Gastrocnemius medialis (tissue), 4 donors: ENCODE data around the gene PCLAF. TPM values are rescaled to one million over a fixed set of nuclear protein-coding genes. Genes with fewer than 3 reads are reported as not detected.
"Not testable (repeated sequence)": the region's sequence is repeated elsewhere in the genome, so short reads cannot be mapped to it uniquely, and the experiment has no call there.

Experiments used
- ATAC-seq, 2 donors: fragments of 150-250 bp; one replicate each; pipeline ENCODE4 v1.9.1; 2016
- DNase-seq, 2 donors: peaks; one replicate each; pipeline ENCODE4 v3.0.0-alpha.2; 2019
- H3K27ac ChIP-seq, 4 donors: fragments of 200-600 bp; sonication (generic); 1 replicate in 1 of 4; 2 replicates in 3 of 4; pipeline ENCODE4 v1.5.1; 2016 to 2018; ENCODE audit warnings: mild to moderate bottlenecking in 2 of 4, moderate library complexity in 1 of 4
- H3K27me3 ChIP-seq, 3 donors: fragments of 200-600 bp; sonication (generic) in 2 of 3; 1 replicate in 1 of 3; 2 replicates in 2 of 3; pipeline versions ENCODE4 v1.5.1 to v1.6.0; 2016 to 2019; ENCODE audit warnings: mild to moderate bottlenecking in 1 of 3, moderate library complexity in 1 of 3
- H3K36me3 ChIP-seq, 2 donors: fragments of 200-600 bp; sonication (generic) in 1 of 2; one replicate each; pipeline ENCODE4 v1.5.1; 2017 to 2018
- H3K4me1 ChIP-seq, 2 donors: fragments of 200-600 bp; sonication (generic) in 1 of 2; one replicate each; pipeline ENCODE4 v1.5.1; 2016 to 2017; ENCODE audit warnings: mild to moderate bottlenecking in 2 of 2
- H3K4me3 ChIP-seq, 4 donors: fragments of 200-600 bp; sonication (generic) in 3 of 4; 1 replicate in 1 of 4; 2 replicates in 3 of 4; pipeline ENCODE4 v1.5.1; 2016 to 2019; ENCODE audit warnings: mild to moderate bottlenecking in 2 of 4
- H3K9me3 ChIP-seq, 3 donors: fragments of 200-600 bp; sonication (generic) in 2 of 3; 1 replicate in 1 of 3; 2 replicates in 2 of 3; pipeline ENCODE4 v1.5.1; 2016 to 2019
- POLR2A ChIP-seq, 2 donors: fragments of 450-650 bp; IDR thresholded peaks; one replicate each; pipeline ENCODE4 v1.6.1; 2017; ENCODE audit warnings: antibody characterized with exemption in 2 of 2, mild to moderate bottlenecking in 2 of 2, moderate library complexity in 2 of 2
- in situ Hi-C, 4 donors: fragments of 200-750 bp; cut with MboI; loops; one replicate each; pipeline versions ENCODE4 v1.15.0 to v1.8.0; 2017; ENCODE audit warnings: low sequenced_read_pairs in 4 of 4
- intact Hi-C: fragments of 100-400 bp; cut with DNase I; formaldehyde crosslinking; loops from one replicate; pipeline ENCODE4 v1.15.1; 2023; ENCODE audit warnings: low total_unique reads
- total RNA-seq, 4 donors: library from RNA; depleted of rRNA; stranded (reverse); fragments of >200 nt; gene quantifications; one replicate each; pipeline versions ENCODE4 v1.1.0 to v1.2.3, GENCODE V29; 2016
- TF ChIP-seq, protein P1 (sequence below), 5 experiments: fragments of 450-650 bp in 3 of 5; fragments of 200-600 bp in 2 of 5; sonication (generic) in 2 of 5; IDR thresholded peaks in 4 of 5; conservative IDR thresholded peaks in 1 of 5; 1 replicate in 4 of 5; 2 replicates in 1 of 5; pipeline ENCODE4 v1.5.1; 2016 to 2019; ENCODE audit warnings: antibody characterized with exemption in 5 of 5, mild to moderate bottlenecking in 3 of 5, moderate library complexity in 3 of 5

The PCLAF gene
- total RNA-seq, 4 donors from 2014 or later = 1.6 TPM; not detected in 3

DNA sequence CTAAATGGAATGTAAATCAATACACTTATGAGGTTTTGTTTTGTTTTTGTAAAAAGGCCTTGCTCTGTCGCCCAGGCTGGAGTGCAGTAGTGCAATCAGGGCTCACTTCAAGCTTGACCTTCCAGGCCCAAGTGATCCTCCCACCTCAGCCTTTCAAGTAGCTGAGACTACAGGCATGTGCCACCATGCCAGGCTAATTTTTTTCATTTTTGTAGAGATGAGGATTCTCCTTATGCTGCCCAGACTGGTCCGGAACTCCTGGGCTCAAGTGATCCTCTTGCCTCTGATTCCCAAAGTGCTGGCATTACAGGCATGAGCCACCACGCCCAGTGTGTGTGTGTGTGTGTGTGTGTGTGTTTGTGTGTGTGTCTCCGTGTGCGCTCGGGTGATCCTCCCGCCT, 5.0 kb upstream of the PCLAF start:
- intact Hi-C loops (loop anchor here (5.0 kb wide), 1 partner anchor 76 kb away; the partner anchor contains the start of gene ZNF609), in situ Hi-C loops (no loop called here)
- TF ChIP-seq POLR2A (IDR thresholded peaks at IDR 0.05) = no peak
- TF ChIP-seq, protein P1, sequence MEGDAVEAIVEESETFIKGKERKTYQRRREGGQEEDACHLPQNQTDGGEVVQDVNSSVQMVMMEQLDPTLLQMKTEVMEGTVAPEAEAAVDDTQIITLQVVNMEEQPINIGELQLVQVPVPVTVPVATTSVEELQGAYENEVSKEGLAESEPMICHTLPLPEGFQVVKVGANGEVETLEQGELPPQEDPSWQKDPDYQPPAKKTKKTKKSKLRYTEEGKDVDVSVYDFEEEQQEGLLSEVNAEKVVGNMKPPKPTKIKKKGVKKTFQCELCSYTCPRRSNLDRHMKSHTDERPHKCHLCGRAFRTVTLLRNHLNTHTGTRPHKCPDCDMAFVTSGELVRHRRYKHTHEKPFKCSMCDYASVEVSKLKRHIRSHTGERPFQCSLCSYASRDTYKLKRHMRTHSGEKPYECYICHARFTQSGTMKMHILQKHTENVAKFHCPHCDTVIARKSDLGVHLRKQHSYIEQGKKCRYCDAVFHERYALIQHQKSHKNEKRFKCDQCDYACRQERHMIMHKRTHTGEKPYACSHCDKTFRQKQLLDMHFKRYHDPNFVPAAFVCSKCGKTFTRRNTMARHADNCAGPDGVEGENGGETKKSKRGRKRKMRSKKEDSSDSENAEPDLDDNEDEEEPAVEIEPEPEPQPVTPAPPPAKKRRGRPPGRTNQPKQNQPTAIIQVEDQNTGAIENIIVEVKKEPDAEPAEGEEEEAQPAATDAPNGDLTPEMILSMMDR (IDR thresholded peaks at IDR 0.05 in 4 of 5, conservative IDR thresholded peaks at IDR 0.05 in 1 of 5) = no peak
- H3K36me3 ChIP-seq = no peaks in the 10 kb centered on the region
- no peaks in the 10 kb centered on the region for H3K27me3 ChIP-seq
- DNase-seq = no peak
- no peaks in the 10 kb centered on the region for H3K9me3 ChIP-seq
- peaks cover 0 to 10% of the 10 kb centered on the region in 2 donors for H3K4me1 ChIP-seq
- no peak for ATAC-seq
- H3K4me3 ChIP-seq = no peak overlapping the region
- no peak overlapping the region for H3K27ac ChIP-seq

DNA sequence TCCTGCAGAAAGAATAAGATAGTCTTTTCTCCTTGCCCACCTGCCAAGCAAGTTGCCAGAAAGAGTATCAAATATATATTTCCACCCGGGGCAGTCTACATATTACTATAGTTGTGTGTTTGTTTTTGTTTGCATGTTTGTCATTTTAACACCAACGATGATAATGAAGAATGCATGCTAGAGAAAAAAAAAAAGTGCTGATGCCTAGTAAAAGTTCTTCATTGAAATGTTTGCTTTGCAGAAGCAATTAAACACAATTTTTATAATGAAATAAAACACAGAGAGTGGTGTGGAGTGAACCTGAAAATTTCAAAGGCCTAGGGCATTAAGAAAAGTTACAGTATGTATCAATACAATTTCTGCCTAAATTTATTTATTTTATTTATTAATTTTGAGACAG, 2.5 kb upstream of the PCLAF start:
- H3K27ac ChIP-seq = no peak overlapping the region
- intact Hi-C loops (loop anchor here (5.0 kb wide), 1 partner anchor 221 kb away; the partner anchor contains the start of gene PPIB), in situ Hi-C loops (no loop called here)
- H3K9me3 ChIP-seq = no peaks in the 10 kb centered on the region
- H3K36me3 ChIP-seq = no peaks in the 10 kb centered on the region
- TF ChIP-seq, protein P1 (IDR thresholded peaks at IDR 0.05 in 4 of 5, conservative IDR thresholded peaks at IDR 0.05 in 1 of 5) = no peak
- TF ChIP-seq POLR2A (IDR thresholded peaks at IDR 0.05) = no peak
- no peak overlapping the region for H3K4me3 ChIP-seq
- peaks cover 5 to 14% of the 10 kb centered on the region in 2 donors for H3K4me1 ChIP-seq
- DNase-seq = no peak
- ATAC-seq = no peak
- no peaks in the 10 kb centered on the region for H3K27me3 ChIP-seq

DNA sequence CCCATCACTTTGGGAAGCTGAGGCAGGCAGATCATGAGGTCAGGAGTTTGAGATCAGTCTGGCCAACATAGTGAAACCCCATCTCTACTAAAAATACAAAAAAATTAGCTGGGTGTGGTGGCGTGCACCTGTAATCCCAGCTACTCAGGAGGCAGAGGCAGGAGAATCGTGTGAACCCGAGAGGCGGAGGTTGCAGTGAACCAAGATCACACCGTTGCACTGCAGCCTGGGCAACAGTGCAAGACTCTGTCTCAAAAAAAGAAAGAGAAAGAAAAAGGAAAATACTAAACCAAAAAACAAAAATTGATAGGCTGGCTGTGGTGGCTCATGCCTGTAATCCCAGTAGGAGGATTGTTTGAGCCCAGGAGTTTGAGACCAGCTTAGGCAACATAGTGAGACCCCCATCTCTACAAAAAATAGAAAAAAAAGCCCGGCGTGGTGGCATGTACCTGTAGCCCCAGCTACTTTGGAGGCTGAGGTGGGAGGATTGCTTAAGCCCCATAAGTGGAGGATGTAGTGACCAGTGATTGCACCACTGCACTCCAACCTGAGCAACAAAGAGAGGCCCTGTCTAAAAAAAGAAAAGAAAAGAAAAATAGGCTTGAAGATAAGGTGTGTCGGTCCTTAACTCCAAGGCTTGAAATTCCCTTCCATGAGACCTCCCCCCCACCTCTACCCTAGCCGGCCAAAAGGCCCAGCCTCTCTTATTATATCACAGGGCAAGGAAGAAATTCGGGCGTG, 941 bp downstream of the PCLAF start:
- H3K9me3 ChIP-seq, H3K27ac ChIP-seq, ATAC-seq, H3K36me3 ChIP-seq, DNase-seq, H3K4me1 ChIP-seq, H3K27me3 ChIP-seq, in situ Hi-C loops: not testable (repeated sequence)
- intact Hi-C loops = loop anchor here (5.0 kb wide), 1 partner anchor 218 kb away; the partner anchor contains the start of gene PPIB
- H3K4me3 ChIP-seq = peak overlapping the region in 3 of 4 donors; percentile 59 to 74 (median 63)

DNA sequence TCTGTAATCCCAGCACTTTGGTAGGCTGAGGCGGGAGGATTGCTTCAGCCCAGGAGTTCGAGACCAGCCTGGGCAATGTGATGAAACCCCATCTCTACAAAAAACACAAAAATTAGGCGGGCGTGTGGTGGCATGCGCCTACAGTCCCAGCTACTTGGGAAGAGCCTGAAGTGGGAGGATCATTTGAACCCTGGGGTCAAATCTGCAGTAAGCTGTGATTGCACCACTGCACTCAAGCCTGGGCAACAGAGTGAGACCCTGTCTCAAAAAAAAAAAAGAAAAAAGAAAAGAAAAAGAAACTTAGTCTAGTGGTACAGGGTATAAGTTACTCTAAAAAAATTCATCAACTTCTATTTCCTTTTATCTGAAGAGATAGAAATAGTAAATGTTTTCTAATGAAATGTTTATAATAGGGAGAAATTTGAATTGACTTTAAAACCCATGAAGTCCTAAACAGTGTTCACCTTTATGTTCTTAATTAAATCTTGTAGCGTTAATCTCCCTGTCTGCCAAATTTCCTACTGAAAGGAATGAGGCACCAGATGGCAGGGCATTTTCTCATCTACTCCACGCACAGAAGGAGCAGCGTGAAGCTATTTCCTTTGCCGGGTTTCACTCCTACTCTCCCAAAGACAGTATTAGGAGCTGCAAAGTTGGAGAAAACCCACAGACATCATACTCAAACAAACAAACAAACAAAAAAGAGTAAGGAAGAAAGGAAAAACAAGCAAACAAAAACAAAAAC, 1.9 kb downstream of the PCLAF start:
- H3K36me3 ChIP-seq = no peaks in the 10 kb centered on the region

More for the DNA sequence above, 1.9 kb downstream of the PCLAF start:
- DNase-seq = no peak
- ATAC-seq = no peak
- intact Hi-C loops = no loop called here
- in situ Hi-C loops = no loop called here
- H3K9me3 ChIP-seq = no peaks in the 10 kb centered on the region
- H3K4me3 ChIP-seq = no peak overlapping the region
- peaks cover 9 to 10% of the 10 kb centered on the region in 2 donors for H3K4me1 ChIP-seq
- no peaks in the 10 kb centered on the region for H3K27me3 ChIP-seq
- TF ChIP-seq POLR2A (IDR thresholded peaks at IDR 0.05) = no peak
- TF ChIP-seq, protein P1 (IDR thresholded peaks at IDR 0.05 in 4 of 5, conservative IDR thresholded peaks at IDR 0.05 in 1 of 5) = no peak
- no peak overlapping the region for H3K27ac ChIP-seq
